HG02938 (cell line): ENCODE measurements around the gene HOXD1.

Source experiments
- ATAC-seq: cut with Tn5 transposase; IDR thresholded peaks from one replicate; pipeline ENCODE4 v1.9.1; 2021; ENCODE audit warnings: mild to moderate bottlenecking, moderate library complexity; ENCODE audit not compliant: unreplicated experiment

Gene HOXD1

GRCh38 chr2:176178757-176179295 is 9.6 kb upstream of the HOXD1 start:
- no peak for ATAC-seq

GRCh38 chr2:176181551-176181950 is 6.9 kb upstream of the HOXD1 start:
- no peak for ATAC-seq

- no peak for ATAC-seq
These were observed 5.8 kb upstream of the HOXD1 start for GRCh38 chr2:176182671-176183070.

DNA sequence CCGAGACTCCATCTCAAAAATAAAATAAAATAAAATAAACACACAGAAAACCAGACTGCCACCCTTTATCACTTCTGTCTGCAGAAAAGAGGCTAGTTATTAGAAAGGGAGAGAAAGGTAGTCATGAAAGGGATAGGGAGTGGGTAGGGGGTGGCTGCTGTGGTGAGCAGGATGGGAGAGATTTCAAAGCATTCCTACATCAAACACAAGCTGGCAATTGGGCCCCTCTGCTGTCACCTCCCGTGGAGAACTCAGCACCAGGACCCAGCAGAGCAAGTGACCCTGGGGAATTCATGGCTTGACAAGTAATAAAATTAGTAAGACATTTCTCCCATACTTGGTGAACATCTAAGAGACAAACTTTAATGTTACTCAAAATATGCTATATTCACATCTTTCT is 3.7 kb upstream of the HOXD1 start:
- ATAC-seq: no peak

DNA sequence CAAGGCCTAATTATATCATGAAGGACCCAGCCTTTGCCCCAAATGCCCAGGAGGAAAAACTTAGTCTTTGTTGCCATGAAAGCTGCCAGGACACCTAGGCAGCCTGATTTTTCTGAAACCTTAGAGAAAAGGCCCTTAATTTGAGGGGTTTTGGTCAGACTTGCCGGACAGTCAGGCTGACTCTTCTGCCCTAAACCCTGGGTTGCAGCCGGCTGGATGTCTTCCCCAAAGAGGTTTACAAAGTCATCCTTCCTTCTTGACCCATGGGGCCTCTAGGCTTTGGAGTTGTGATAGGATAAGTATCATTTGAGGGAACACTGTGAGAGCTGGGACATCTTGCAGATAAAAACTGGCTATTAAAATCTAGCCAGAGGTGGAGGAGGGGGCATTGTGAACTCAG is 2.4 kb upstream of the HOXD1 start:
- no peak for ATAC-seq

DNA sequence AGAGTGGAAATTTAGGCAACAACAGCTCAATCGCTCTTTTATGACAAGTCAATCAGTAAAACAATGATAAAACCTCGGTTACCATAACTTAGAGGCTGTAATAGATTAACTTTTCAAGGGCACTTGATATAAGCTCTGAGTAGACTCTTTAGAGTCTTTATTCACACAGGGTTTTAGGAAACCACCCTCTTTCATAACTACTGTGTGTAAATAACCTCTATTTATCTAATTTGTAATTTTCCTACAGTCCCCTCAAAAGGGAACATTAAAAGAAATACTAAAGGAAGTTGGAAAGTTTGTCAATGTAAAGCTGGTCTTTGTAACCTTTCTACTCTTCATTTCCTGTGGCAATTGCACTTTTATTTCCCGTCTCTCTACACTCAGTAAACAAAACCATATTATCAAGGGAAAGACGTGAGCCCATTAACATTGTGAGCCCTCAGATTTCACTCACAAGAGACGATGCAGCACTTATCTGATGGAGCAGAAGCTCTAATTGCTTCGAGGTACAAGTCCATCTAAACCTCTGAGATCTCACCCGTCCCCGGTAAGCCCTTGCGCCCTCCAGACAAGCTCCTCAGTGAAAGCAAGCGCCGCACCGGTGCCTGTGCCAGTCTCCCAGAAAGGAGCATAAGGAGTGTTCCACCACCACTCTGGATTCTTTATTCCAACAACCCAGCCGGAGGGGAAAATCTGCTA is 1.1 kb upstream of the HOXD1 start:
- ATAC-seq: no peak

- no peak for ATAC-seq
These were observed 559 bp downstream of the HOXD1 start for GRCh38 chr2:176188774-176189680.

GRCh38 chr2:176189681-176190641 is 1.5 kb downstream of the HOXD1 start:
- ATAC-seq: no peak

GRCh38 chr2:176192351-176192750 is 3.9 kb downstream of the HOXD1 start:
- ATAC-seq: no peak

DNA sequence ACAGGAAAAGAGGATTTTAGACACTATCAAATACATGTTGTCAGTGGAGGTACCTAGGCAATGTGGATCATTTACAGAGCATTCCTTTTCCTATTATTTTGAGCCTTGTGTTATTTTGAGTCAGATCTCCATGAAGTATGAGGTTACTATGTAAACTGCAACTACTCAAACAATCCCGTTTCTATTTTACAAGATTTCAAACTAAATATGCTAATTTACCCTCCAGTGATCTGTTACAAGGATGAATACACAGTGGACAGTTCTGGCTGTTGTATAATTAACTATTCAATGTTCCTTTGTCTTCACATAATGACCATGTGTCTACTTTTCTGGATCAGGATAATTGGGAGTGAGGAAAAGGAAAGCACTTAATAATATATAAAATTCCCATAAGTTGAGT is 4.6 kb downstream of the HOXD1 start:
- ATAC-seq: no peak

- ATAC-seq: no peak
These were observed 11.4 kb downstream of the HOXD1 start for GRCh38 chr2:176199902-176200301.

DNA sequence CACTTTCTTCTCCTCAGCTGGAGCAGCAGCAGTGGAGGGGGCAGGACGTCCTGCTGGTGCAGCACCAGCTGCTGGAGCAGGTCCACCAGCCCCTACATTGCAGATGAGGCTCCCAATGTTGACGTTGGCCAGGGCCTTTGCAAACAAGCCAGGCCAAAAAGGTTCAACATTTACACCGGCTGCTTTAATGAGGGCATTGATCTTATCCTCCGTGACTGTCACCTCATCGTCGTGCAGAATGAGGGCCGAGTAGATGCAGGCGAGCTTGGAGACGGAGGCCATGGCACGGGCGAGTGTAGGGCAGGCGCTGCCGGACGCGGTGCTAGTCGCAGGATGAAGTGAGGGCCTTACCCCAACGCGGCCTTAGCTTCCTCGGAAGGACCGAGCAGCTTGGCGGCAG is 12.5 kb downstream of the HOXD1 start:
- no peak for ATAC-seq

- ATAC-seq: no peak
These were observed 14.0 kb downstream of the HOXD1 start for GRCh38 chr2:176202491-176202890.

DNA sequence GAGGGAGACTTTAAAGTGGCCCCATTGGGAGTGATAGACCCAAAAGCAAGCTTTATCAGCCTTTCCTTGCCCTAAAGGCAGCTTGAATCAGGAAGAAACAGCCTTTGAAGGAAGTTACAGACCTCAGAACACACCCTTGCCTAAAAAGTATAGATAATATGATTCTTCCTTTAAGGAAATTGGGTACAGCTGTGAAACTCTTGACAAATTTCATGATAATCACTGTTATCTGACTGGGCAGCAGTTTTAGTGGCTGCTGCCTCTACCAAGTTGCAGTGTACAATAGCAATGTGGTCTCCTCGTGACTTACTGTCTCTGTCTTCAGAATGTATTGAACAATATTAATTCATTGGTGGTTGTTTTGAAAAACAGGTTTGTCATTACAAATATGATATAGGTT is 16.7 kb downstream of the HOXD1 start:
- no peak for ATAC-seq

- no peak for ATAC-seq
These were observed 17.7 kb downstream of the HOXD1 start for GRCh38 chr2:176206136-176206535.

DNA sequence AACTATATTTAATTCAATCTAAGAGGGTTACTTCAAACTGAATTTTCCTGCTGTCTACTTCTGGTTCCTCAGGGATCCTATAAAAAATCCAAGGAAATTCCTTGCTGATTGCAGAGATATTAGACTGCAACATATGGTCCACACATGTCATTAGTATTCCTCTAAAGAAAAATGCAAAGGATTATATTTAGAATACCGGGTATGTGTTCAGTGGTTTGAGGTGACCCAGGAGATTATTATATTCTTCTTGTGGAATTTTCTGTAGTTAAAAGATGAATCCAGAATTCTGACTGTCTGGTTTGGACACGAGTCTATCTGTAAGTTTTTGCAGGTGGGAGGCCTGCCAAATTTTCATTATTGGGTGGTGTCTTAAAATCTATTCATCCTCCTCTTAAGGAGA is 18.2 kb downstream of the HOXD1 start:
- ATAC-seq: no peak

- ATAC-seq: no peak
These were observed 22.6 kb downstream of the HOXD1 start for GRCh38 chr2:176211110-176211509.

GRCh38 chr2:176212276-176212675 is 23.8 kb downstream of the HOXD1 start:
- no peak for ATAC-seq

- no peak for ATAC-seq
These were observed 24.9 kb downstream of the HOXD1 start for GRCh38 chr2:176213406-176213805.

GRCh38 chr2:176227874-176228273 is 39.4 kb downstream of the HOXD1 start:
- no peak for ATAC-seq

DNA sequence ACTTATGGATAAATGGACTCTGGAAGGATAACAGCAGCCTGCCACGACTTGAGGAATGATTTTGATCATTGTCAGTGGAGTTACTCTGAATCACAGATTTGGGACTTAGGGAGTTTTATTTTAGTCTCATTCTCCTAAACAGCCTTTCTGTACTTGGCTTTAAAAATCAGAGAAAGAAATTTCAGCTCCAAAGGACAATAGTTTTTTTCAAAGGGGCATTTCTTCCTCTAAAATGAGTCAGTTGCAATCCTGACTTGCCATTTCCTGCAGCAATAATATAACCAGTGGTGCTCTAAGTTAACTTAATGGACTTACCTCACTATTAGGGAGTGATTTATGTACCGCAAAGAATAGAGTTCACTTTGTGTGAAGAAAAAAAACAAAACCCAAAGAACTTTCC is 45.7 kb downstream of the HOXD1 start:
- no peak for ATAC-seq
